Left ventricle myocardium inferior (tissue), 1 donor: ENCODE measurements around the gene SLC35B3. TPM values are rescaled to one million over a fixed set of nuclear protein-coding genes. Genes with fewer than 3 reads are reported as not detected.
"Not testable (repeated sequence)": the region's sequence is repeated elsewhere in the genome, so short reads cannot be mapped to it uniquely, and the experiment has no call there.

Experiments used
- DNase-seq: peaks from one replicate; pipeline ENCODE4 v3.0.0-alpha.2; 2020
- H3K27ac ChIP-seq: fragments of 200-600 bp; replicated peaks from 2 replicates; pipeline ENCODE4 v1.8.0; 2021
- H3K27me3 ChIP-seq: fragments of 200-600 bp; 2 replicates; pipeline ENCODE4 v1.8.0; 2021; ENCODE audit warnings: low read depth
- H3K36me3 ChIP-seq: fragments of 200-600 bp; 2 replicates; pipeline ENCODE4 v1.8.0; 2021
- H3K4me1 ChIP-seq: fragments of 200-600 bp; 2 replicates; pipeline ENCODE4 v1.8.0; 2021
- H3K4me3 ChIP-seq: fragments of 200-600 bp; 2 replicates; pipeline ENCODE4 v1.8.0; 2021; ENCODE audit warnings: mild to moderate bottlenecking, moderate library complexity
- H3K9me3 ChIP-seq: fragments of 200-600 bp; replicated peaks from 2 replicates; pipeline ENCODE4 v1.8.0; 2021
- intact Hi-C: fragments of 100-400 bp; cut with micrococcal nuclease; formaldehyde crosslinking; loops from one replicate; pipeline ENCODE4 v1.11.0; 2022
- total RNA-seq: library from RNA; stranded (reverse); fragmentation: NEBNext Ultra II Directional; extraction: Animal tissue kit (Norgen Biotek cat#: 25700); gene quantifications from one replicate; pipeline ENCODE4 v1.2.1, GENCODE V29; 2021
- TF ChIP-seq, protein P1 (sequence below): fragments of 200-600 bp; IDR thresholded peaks from 2 replicates; pipeline ENCODE4 v1.8.0; 2021; ENCODE audit warnings: antibody characterized with exemption, mild to moderate bottlenecking, borderline replicate concordance
- donor health status: DM: no; HTN: yes; CAD: no; lungs with severe emphysema.

Gene SLC35B3
- total RNA-seq, 1 donor from 2014 or later = 6.8 TPM

DNA sequence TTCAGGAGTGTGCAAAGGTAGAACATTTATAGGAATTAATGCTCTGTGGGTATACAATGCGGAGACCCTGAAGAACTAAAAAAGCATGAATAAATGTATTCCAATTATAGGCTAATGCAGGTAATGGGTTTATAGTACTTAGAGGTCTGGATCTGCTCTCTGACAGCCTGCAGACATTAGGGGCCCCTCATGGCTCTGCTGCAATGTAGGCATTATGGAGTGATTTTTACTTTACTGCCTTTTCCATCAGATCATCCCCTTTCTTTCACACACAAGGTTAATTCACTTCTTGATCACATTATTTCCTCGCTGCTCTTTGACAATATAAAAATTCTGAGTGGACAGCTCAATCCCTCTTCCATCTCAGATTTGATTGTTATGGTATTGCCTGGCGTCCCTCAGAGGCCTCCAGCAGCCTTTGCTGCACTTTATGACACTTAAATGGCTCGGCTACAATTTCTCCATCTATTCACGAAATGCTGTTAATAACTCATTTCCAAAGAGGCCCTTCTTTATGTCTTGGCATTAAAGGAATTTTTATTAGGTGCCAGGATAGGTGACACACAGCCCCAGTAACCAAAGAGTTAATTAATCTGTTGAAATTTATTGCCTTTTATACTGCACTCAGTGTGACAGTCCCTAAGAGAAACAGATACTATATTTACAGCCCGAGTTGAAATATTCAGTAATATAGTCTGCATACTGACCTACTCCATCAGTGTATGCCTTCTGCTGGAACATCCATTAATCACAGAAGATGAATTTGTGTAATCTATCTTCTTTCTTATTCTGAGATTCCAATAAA lies 33.4 kb upstream of the SLC35B3 start:
- TF ChIP-seq, protein P1, sequence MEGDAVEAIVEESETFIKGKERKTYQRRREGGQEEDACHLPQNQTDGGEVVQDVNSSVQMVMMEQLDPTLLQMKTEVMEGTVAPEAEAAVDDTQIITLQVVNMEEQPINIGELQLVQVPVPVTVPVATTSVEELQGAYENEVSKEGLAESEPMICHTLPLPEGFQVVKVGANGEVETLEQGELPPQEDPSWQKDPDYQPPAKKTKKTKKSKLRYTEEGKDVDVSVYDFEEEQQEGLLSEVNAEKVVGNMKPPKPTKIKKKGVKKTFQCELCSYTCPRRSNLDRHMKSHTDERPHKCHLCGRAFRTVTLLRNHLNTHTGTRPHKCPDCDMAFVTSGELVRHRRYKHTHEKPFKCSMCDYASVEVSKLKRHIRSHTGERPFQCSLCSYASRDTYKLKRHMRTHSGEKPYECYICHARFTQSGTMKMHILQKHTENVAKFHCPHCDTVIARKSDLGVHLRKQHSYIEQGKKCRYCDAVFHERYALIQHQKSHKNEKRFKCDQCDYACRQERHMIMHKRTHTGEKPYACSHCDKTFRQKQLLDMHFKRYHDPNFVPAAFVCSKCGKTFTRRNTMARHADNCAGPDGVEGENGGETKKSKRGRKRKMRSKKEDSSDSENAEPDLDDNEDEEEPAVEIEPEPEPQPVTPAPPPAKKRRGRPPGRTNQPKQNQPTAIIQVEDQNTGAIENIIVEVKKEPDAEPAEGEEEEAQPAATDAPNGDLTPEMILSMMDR = no peak
- Histone ChIP-seq H3K9me3 (no peaks in the 10 kb centered on the region), H3K36me3 (no peaks in the 10 kb centered on the region), H3K27ac (no peak overlapping the region), H3K4me1 (no peaks in the 10 kb centered on the region), H3K4me3 (no peak overlapping the region), H3K27me3 (no peaks in the 10 kb centered on the region)
- DNase-seq = no peak
- intact Hi-C loops = no loop called here

DNA sequence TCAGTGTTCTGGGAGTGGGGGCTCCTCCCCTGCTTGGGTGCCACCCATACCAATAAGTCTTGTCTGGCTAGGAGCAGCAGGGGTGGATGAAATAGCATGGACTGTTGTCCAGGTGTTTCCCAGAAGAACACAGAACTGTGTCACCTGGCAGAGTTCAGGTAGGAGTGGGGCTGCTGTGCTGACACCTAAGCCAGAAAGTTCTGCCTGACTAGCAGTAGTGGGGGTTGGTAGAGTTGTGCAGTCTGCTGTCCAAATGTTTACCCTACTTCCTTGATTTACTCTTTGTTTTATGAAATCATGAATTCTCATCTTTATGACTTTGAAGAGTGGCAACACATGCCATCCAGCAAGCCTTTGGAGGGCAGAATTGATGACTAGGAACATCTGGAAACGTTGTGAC lies 27.3 kb upstream of the SLC35B3 start:
- TF ChIP-seq, protein P1 = no peak
- Histone ChIP-seq H3K4me3 (no peak overlapping the region), H3K36me3 (no peaks in the 10 kb centered on the region), H3K4me1 (no peaks in the 10 kb centered on the region), H3K27me3 (no peaks in the 10 kb centered on the region), H3K9me3 (peaks cover 16% of the 10 kb centered on the region), H3K27ac (peak overlapping the region; percentile 57)
- intact Hi-C loops = no loop called here
- no peak for DNase-seq

DNA sequence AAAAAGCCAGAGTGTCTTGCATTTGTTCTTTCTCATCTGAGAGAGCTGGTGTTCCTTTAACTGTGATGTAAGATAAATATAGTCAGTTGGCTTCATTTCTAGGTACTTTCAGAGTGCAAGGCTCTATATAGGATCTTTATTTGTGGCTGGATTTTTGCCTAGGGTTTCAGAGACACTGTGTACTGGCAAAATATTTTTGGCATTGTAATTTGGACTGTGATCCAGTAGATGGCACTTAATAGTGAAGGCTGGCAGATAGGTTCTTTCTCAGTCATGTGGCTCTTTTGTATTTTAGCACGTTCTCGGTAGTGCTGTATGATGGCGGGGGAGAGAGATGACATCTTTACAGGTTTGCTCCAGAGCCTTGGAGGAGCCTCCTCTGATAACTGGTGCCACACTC lies 26.8 kb upstream of the SLC35B3 start:
- TF ChIP-seq, protein P1 = no peak
- Histone ChIP-seq H3K4me1 (no peaks in the 10 kb centered on the region), H3K36me3 (no peaks in the 10 kb centered on the region), H3K27ac (peak overlapping the region; percentile 57), H3K27me3 (no peaks in the 10 kb centered on the region), H3K4me3 (no peak overlapping the region), H3K9me3 (peaks cover 21% of the 10 kb centered on the region)
- intact Hi-C loops = no loop called here
- no peak for DNase-seq

DNA sequence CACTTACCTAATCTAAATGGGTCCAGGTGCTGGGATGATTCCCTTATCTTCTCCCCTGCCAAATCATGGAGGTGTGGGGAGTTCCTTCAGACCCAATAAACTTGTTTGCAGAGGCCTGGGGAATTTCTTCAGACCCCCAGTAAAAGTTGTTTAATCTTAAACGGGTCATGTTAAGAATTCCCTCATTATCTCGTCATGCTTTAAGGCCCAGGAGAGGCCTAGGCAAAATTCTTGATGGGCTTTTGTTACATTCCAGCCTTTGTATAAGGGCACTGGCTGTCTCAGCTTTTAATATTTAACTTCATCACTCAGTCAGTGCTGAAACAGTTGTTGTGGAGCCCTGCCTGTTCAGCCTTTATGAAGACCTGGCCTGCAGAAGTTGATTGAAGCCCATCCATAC lies 11.0 kb upstream of the SLC35B3 start:
- H3K27me3 ChIP-seq = no peaks in the 10 kb centered on the region
- intact Hi-C loops = no loop called here
- no peak overlapping the region for H3K4me3 ChIP-seq
- no peak for DNase-seq
- no peaks in the 10 kb centered on the region for H3K36me3 ChIP-seq
- no peak overlapping the region for H3K27ac ChIP-seq
- no peaks in the 10 kb centered on the region for H3K9me3 ChIP-seq
- H3K4me1 ChIP-seq = no peaks in the 10 kb centered on the region
- TF ChIP-seq, protein P1 = no peak

DNA sequence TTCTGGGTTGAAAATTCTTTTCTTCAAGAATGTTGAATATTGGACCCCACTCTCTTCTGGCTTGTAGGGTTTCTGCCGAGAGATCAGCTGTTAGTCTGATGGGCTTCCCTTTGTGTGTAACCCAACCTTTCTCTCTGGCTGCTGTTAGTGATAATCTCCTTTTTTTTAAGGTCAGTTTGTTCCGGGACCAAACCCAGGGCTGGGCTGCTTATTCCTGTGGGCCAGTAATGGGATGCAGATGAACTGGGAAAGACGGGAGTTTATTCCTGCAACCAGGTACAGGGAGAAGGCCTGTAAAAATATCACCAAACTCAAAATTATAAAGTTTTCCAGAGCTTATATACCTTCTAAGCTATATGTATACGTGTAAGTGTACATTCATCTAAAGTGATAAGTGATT lies 10.6 kb upstream of the SLC35B3 start:
- H3K4me1 ChIP-seq, H3K36me3 ChIP-seq, H3K9me3 ChIP-seq, H3K4me3 ChIP-seq, H3K27me3 ChIP-seq, DNase-seq, intact Hi-C loops, H3K27ac ChIP-seq: not testable (repeated sequence)

DNA sequence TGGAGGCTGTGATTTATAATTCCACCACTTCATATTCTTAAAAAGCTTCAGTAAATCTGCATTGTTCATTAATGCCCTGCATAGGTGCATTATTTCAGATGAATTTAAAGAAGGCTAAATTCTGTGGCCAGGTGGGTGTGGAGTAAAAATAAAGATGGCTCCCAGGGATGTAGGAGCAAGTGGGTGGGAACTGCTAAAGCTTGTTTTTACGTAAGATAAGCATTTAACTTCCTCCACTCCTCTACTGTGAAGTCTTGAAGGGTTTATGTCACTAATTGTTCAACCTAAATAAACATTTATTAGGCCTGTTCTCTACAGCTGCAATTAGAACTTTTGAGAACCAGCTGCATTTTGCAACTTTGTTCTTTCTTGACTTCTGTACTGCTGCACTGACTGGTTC lies 6.8 kb upstream of the SLC35B3 start:
- no peaks in the 10 kb centered on the region for H3K4me1 ChIP-seq
- no peak for DNase-seq
- TF ChIP-seq, protein P1 = no peak
- H3K27ac ChIP-seq = no peak overlapping the region
- intact Hi-C loops = no loop called here
- no peaks in the 10 kb centered on the region for H3K36me3 ChIP-seq
- H3K9me3 ChIP-seq = no peaks in the 10 kb centered on the region
- H3K4me3 ChIP-seq = no peak overlapping the region
- H3K27me3 ChIP-seq = no peaks in the 10 kb centered on the region
